GM21528 (cell line): ENCODE measurements around the gene CR1L.

Source experiments
- ATAC-seq: cut with Tn5 transposase; IDR thresholded peaks from one replicate; pipeline ENCODE4 v1.9.1; 2021; ENCODE audit warnings: mild to moderate bottlenecking, moderate library complexity; ENCODE audit not compliant: unreplicated experiment, low FRiP score

The CR1L gene

GRCh38 chr1:207742850-207743555, 98.1 kb downstream of the CR1L start:
- no peak for ATAC-seq

GRCh38 chr1:207744000-207744534, 99.1 kb downstream of the CR1L start:
- no peak for ATAC-seq

- no peak for ATAC-seq
These were observed 100.4 kb downstream of the CR1L start for GRCh38 chr1:207745285-207745684.

GRCh38 chr1:207745839-207746767, 101.2 kb downstream of the CR1L start:
- no peak for ATAC-seq

GRCh38 chr1:207747627-207748492, 102.9 kb downstream of the CR1L start:
- no peak for ATAC-seq

GRCh38 chr1:207748737-207749528, 104.0 kb downstream of the CR1L start:
- ATAC-seq = no peak

GRCh38 chr1:207750631-207751305, 105.8 kb downstream of the CR1L start:
- no peak for ATAC-seq

GRCh38 chr1:207751463-207751789, 106.5 kb downstream of the CR1L start:
- peak; percentile 13 for ATAC-seq

GRCh38 chr1:207751790-207752455, 107.0 kb downstream of the CR1L start, which contains the start of gene CD46:
Gene CD46, plus strand, starts transcription at chr1:207752054. Its CDS starts 159 bp downstream, at chr1:207752213.
- ATAC-seq = peak; percentile 95

GRCh38 chr1:207752456-207752998, 107.6 kb downstream of the CR1L start:
- peak; percentile 37 for ATAC-seq

- no peak for ATAC-seq
These were observed 108.7 kb downstream of the CR1L start for GRCh38 chr1:207753611-207754010.

- no peak for ATAC-seq
These were observed 109.1 kb downstream of the CR1L start for GRCh38 chr1:207754011-207754410.

GRCh38 chr1:207754974-207755700, 110.2 kb downstream of the CR1L start:
- no peak for ATAC-seq

- ATAC-seq = no peak
These were observed 111.1 kb downstream of the CR1L start for GRCh38 chr1:207755846-207756693.

- no peak for ATAC-seq
These were observed 117.7 kb downstream of the CR1L start for GRCh38 chr1:207762622-207763021.

- no peak for ATAC-seq
These were observed 118.2 kb downstream of the CR1L start for GRCh38 chr1:207763091-207763490.

- ATAC-seq = no peak
These were observed 119.0 kb downstream of the CR1L start for GRCh38 chr1:207763972-207764371.
